Measurements from ENCODE around the gene PROK1.

The PROK1 gene

DNA sequence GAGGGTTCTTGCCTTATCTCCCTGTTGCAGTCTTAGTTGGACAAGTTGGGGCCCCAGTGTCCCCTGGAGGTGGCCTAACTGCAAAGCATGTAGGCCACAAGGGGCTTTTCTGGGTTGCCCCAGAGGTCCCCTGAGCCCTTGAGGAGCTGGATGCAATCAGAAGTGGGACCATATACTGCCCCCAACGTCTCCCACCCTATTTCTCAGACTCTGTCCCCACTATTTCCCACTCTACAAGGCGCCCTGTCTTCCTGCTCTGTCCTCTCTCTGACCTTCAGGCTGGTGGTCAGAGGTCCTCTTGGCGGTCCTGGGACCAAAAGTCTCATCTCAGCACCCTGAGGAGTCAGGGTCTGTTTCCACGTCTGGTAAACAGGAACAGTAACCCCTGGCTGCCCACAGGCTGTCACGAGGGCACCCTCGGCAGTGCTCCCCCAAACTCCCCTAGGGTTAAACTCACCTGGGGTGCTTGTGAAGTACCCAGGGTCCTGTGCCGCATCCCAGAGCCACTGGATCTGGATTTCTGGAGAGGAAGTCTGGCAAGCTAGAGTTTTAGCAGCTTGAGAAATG lies 14.9 kb downstream of the PROK1 start:
- DNase-seq (ENCODE audit: low read depth) = no peak

DNA sequence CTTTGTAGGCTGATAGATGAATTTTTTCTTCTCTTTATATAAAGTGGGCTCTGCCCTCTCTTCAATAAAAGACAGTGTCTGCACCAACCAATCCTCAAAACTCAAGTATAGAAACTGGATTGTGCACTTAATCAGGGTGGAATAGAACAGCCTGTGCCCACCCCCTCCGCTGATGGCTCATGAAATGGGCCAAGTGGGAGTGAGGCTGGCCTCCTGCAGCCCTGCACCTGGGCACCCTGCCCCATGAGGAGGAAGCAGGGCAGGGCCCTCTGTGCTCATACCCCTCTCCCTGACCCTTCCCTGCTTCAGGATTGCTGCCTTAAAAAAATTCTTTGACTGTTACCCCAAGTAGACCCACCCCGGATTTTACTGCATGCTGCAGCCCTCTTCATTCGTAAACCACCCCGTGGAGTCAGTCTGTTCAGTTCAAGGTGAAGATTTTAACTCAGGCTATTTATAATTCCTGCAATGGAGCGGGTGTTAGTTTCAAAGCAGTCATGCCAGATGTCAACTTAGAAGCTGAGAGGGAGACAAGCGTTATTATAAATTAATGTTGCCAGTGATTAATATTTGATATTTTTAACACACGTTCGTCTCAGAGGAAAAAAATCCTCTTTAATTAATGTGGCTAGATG lies 15.8 kb downstream of the PROK1 start:
- DNase-seq (ENCODE audit: low read depth) = no peak

DNA sequence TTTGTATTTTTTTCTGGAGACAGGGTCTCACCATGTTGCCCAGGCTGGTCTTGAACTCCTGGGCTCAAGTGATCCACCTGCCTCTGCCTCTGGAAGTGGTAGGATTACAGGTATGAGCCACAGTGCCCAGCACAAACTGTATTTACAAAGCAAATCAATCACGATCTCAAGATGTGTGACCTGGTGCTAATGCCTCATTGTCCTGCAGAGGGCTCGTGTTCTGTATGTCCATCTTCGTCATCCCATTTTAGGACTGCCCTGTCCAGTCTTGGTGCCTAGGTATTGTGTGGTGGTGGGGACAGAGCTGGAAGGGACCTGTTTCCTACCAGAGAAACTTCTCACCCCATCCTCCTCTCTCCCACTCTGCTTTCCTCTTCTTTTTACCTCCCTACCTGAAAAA lies 20.2 kb downstream of the PROK1 start:
- no peak for DNase-seq (ENCODE audit: low read depth)

DNA sequence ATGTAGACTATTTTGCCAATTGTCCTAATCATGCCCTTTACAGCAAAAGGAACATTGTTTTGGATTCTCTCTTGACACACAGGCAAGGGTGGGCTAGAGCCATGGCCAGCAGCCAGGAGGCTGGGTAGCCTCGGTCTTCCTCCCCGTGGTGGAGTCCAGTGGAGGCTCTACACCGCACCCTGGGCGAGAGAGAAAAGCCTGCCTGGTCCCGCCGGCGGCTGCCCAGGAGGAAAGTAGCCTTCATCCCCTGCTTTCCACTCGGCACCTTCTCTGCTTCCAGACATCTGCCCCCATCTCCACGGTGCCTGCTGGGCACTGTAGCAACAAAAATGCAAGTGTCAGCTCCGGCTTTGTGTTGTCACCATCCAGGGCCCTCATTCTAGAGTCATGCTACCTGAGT lies 21.6 kb downstream of the PROK1 start:
- no peak for DNase-seq (ENCODE audit: low read depth)

DNA sequence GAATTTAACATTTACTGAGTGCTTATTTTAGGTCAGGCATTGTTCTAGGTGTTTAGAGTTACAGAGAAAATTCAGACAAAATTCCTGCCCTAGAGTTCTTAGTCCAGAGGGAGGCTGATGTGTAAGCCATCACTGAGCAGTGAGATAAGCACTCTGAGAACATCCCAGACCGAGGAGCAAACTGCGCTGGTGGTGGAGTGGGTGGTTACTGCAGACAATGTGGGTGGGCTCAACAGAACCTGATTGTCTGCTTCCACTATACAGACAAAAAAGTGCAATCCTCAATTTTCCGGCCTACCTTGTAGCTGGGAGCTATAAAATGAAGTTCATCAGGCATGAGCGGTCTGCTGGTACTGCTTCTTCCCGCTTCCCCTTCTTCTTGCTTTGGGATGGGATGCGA lies 23.5 kb downstream of the PROK1 start:
- no peak for DNase-seq (ENCODE audit: low read depth)

DNA sequence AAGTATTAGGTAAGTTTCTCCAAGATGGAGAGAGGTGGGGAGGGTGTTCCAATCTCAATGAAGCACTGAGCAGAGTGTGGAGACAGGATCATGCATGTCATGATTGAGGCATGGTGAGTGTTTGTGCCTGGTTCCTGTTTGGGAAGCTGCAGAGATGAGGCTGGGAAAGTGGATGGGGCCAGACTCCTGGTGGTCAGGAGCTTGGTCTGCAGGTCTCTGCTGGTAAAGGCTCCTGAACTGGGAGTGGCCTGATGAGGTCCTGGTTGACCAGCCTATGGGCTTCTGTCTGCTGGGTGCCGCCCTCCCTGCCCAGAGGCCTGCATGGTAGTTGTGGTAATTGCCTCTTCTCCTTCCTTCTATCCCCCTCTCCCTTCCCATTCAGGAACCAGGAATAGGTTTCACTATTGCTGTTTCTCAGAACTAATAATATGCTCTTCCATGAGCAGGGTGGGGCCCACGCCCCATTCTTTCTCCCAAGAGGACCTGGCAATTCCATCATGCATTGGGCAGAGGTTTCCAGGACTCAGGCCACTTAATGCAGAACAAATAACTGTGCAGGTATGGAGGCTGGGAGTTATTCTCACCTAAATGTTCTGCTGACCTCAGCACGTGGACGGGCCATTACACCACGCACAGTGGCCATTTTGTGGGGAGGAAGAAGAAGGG lies 24.5 kb downstream of the PROK1 start:
- DNase-seq (ENCODE audit: low read depth) = no peak

DNA sequence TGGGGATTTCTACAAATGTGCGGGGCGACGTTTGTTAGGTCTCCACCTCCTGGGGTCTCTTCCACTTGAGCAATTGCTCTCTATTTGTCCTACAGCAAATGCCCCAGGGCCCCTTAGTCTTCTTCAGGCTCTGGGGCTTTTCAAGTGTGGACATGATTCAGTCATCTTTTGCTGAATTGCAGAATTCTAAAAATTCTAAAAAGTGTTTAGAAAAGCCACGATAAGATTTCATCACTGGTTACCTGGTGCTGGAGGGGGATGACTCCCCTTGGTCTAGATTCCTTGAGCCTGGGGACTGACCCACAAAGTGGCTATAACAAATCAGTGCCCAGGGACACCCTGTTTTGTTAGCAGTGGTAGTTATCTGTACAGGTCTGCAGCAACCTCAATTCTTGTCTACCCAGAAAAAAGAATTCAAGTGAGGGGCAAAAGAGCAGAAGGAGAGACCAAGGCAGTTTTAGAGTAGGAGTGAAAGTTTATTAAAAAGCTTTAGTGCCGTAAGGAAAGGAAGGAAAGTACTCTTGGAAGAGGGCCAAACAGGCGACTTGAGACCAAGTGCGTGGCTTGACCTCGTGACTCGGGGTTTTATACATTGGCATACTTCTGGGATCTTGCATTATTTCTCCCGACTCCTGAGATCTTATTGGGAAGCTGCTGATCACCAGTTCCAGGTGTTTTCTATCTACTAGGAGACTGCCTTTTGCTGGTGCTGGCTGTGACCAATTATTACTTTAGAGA lies 25.2 kb downstream of the PROK1 start:
- DNase-seq (ENCODE audit: low read depth) = no peak

DNA sequence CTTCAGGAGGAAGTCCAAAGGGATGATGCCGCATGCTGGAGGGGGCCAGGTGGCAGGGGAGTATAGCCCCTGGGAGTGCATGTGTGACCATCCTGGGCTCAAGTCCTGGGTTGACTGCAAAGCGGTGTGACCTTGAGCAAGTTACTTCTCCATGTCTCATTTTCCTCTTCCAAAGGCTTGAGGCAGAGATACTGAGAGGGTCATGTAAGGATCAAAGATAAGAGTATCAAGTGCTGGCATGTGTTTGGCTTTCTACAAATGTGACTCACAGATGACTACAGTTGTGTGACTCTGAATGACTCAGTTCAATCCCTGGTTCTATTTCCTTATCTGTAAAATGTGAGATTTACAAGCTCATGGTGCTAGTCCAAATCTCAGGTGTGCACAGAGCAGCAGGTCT lies 26.1 kb downstream of the PROK1 start:
- DNase-seq (ENCODE audit: low read depth) = no peak

DNA sequence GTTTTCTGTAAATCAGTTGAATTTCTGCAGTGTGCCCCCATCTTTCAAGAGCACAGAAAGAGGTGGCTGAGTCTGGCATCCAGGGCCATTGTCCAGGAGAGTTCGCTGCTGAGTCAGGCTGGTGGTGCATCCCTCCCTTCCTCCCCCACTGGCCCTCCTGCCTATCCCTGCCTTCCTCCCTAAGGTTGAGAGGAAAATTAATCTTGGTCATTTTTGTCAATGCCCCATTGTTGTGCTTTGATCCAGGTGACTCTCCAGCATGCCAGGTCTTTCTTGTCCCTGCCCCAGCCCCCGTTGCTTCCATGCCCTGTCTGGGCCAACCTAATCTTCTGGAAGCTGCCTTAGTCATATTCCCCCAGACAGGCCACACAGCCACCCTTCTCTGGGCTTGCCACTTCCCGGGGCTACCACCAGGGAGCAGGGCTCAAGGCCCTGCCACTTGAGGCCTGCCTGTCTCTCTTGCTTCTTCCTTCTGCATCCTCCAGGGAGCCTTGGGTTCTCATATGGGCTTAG lies 26.6 kb downstream of the PROK1 start:
- no peak for DNase-seq (ENCODE audit: low read depth)

DNA sequence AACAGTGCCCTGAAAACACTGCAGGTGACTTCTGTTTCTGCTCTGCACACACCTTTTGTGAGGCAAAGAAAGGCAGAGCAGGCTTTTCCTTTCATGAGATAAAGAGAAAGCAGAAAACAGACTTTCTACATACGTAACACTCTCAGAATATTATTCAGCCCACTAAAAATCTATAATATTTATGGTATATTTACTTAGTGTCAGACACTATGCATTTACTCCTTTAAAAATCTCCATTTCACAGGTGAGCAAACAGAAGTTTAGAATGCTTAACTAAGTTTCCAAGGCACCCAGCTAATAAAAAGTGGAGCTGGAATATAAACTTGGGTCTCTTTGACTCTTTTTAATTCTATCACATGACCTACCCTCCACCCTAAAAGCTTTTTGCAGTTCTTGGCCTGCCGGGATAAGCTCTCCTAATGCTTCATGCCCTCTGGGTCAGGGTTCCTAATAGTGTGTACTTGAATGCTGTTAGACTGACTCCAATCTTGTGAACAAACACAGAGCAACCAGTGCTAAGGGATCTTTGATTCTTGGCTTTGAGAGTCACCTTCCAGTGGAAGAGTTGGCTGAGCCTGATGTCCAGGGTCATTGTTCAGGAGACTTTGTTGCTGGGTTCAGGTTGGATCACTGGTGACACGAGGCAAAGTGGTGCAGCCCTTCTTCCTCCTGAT lies 27.2 kb downstream of the PROK1 start:
- DNase-seq (ENCODE audit: low read depth) = no peak

DNA sequence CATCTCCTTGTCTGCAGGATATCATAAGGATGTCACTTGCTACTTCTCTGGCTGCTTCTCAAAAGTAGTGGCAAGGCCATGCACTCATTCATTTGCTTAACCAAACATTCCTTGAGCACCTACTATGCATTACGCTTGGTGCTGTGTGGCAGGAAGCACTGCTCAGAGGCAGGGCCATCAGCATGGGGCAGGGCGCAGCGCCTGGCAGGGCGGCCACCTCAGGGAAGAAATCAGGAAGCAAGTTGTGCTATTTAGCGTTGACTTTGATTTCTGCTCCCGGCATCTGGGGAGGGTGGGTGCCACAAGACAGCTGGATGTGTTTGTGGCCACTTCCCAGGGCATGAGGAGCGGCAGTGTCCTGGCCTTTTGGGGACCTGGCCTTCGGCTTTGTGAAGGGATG lies 27.9 kb downstream of the PROK1 start:
- DNase-seq (ENCODE audit: low read depth) = no peak

DNA sequence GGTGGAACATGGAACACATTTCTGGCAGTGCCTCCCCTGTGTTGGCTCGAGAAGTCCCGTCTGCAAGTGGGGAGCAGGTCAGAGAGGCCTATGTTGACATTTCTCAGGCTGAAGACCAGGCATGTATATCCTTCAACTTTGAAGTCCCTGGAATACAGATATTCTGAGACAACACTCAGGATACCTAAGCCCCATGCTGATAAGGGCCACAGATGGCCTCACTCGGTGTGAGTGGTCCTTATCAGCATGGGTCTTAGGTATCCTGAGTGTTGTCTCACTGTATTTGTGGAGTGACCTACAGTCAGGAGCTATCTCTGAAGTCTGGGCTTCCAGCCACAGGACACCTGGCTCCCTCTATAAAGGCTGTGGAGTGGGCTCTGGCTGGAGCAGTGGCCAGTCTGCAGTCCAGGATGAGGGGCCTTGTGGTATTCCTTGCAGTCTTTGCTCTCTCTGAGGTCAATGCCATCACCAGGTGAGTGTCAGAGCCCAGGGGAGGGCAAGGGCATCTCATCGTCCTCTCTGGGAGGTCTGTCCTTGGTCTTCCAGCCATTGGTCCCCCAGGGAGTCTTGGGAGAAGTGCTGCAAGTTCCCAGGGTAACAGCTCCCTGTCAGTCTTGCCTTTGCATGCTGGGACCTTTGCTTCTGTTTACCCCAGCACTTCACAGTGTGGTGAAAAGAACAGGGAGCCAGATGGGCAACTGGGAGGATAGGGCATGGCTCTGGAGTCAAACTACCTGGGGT lies 29.6 kb downstream of the PROK1 start:
- no peak for DNase-seq (ENCODE audit: low read depth)

DNA sequence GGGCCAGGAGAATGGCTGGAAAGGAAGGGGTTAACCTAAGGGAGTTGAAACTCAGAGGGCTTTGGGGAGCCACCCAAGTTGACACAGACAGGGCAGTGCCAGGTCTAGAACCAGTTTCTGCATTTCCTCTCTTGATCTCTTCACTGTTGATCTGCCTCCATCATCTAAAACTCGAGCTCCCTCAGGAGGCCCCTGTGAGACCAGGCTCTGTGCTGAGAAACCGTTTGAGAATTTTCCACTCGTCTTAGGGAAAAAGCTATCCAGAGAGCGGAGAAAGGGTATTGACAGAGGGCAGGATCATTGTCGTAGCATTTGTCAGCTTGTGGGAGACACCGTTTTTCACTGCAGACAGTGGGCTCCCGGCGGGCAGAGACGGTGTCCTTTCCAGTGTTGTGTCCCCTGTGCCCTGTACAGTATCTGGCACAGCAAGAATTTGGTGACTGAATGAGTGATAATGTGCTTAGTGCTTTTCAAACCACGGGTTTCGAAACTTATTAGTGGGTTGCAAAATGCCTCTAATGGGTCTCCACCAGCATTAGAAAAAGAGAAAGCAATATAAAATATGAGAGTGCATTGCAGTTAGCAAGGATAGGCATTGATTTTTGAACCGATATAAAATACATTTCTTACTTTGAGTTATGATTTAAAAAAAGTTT lies 31.1 kb downstream of the PROK1 start:
- no peak for DNase-seq (ENCODE audit: low read depth)

DNA sequence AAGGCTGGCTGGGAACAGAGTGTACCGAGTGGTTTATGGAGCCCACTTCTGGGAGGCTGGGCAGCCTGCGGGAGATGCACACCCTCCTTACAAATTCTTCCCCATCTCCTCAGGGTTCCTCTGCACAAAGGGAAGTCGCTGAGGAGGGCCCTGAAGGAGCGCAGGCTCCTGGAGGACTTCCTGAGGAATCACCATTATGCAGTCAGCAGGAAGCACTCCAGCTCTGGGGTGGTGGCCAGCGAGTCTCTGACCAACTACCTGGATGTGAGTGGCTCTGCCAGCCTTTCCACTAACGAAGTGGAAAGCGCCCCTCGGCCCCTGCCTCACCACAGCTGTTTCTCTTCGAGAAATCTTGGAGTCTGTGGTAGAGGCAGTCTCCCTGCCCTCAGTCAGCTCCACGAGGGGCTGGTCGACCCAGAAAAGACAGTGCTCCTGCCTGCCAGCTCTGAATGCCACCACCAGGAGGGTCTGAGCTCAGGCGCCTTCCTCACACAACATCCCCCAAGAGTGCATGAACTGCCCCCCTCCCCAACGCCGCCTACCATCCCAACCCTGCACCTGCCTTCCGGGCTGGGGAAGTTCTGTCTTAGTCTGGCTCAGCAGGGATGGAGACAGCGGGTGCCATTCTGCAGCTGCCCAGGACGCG lies 31.8 kb downstream of the PROK1 start:
- DNase-seq (ENCODE audit: low read depth) = no peak

DNA sequence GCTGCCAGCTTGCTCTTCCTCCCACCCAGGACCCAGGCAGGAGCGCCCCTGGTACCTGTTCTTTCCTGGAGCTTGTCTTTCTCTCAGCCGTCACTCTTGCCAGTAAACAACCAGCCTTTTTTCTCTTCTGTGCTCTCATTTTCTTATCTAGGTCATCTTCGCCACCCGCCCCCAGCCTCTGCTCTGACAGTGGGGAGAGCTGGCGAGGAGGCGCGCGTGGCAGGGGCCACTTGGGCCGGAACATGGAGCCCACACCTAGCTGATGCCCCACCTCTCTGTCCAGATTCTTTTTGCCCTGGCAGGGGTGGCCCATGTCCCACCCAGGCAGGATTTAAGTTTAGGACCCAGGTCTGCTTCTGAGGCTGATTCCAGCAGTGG lies 32.3 kb downstream of the PROK1 start:
- DNase-seq (ENCODE audit: low read depth) = no peak

DNA sequence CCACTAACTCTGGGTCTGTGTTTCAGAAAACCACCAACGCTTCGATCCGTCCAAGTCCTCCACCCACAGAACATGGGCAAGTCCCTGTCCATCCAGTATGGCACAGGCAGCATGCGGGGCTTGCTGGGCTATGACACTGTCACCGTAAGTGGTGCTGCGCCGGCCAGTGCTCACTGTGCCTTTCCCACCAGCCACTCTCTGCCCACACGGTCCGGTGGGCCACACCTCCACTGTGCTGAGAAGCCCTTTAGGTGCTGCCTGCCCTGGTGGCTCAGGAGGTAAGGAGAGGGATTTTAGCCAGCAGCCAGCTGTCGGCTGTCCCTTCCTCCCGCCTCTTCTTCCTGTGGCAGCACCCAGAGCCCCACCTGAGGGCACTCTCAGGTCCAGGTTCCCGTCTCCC lies 33.9 kb downstream of the PROK1 start:
- no peak for DNase-seq (ENCODE audit: low read depth)

DNA sequence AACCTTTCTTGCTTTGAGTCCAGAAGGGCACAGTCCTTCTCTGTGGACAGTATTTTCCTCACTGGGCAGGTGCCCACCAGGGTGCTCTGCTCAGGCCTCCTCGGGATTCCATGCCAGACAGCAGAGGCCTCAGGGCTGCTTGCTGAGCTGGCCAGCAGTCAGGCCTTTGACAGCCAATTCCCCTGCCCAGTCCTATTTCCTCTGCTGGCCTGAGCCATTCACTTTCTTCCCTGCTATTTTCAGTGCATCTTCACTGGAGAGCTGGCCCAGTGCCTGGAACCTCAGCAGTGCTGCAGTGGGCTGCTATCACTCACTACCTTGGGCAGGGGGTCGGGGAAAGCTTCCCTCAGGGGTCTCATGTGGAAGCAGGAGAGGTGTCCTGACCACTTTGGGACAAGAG lies 34.8 kb downstream of the PROK1 start:
- DNase-seq (ENCODE audit: low read depth) = no peak

DNA sequence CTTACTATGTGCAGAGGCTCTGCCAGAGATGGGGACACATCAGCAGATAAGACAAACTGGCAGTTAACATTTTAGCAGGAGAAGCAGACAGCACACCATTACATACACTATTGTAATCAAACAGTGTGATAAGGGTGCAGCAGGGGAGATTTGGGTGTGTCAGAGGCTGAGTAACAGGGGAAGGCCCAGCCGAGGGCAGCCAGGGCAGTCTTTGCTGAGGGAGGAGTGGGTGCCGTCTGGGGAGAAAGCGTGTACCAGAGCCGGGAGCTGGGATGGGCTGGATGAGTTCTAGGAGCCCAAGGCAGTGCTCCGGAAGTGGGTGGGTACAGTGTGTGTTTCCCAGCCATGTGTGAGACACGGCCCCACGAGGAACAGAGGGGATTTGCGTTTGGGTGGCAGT lies 36.8 kb downstream of the PROK1 start:
- DNase-seq (ENCODE audit: low read depth) = no peak

DNA sequence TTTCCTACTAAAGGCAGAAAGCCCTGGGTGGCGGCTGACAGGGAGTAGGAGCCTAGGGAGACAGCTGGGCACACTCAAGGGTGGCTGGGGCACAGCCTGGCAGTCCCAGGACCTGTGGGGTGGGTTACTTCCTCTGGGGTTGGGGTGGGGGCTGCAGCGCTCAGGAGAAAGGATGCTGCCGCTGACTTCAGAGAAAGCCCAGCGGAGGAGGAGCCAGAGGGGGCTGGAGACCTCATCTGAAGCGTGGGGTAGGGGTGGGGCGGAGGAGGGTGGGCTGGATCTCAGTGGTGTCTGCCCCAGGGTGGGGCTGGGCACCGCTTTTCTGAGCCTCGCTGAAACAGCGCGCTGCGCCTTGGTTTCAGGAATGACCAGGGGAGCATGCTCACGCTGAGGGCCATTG lies 37.2 kb downstream of the PROK1 start:
- DNase-seq (ENCODE audit: low read depth) = no peak

DNA sequence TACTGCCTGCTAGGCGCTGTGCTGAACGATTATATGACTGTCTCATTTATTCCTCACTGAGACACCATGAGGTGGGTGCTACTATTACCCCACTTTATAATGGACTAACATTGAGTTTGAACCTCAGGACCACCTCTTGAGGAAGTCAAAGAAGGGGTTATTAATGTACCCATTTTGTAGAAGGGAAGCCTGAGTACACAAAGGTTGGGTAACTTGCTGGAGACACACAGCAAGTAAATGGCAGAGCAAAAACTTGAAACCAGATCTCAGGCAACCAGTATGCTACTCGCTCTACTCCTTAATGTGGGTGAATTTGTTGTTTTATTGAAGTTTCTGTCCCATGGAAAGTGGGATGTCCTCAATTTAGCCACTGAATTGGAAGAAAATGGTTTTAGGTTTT lies 37.9 kb downstream of the PROK1 start:
- DNase-seq (ENCODE audit: low read depth) = no peak

DNA sequence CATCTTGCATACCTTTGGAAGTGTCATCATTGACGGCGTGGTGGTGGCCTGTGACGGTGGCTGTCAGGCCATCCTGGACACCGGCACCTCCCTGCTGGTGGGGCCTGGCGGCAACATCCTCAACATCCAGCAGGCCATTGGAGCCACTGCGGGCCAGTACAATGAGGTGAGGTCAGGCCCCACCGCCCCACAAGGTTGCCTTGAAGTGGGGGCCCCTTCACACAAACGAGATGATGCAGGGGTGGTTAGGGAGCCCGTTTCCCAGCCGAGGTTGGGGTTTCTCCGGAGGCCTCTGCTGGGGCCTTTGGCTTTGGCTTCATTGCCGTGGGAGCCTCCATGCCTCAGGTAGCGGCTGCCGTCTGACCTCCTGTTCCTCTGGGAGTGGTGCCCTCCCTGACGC lies 38.5 kb downstream of the PROK1 start:
- no peak for DNase-seq (ENCODE audit: low read depth)
